Mucosa of stomach (tissue), 1 donor: ENCODE results near the gene RNF150.

Experiments
- H3K27me3 ChIP-seq: one replicate; pipeline ENCODE4 v1.7.0; 2013; ENCODE audit warnings: mild to moderate bottlenecking, low read length; ENCODE audit not compliant: control insufficient read depth, insufficient read depth
- H3K36me3 ChIP-seq: one replicate; pipeline ENCODE4 v1.7.0; 2013; ENCODE audit warnings: low read length; ENCODE audit not compliant: control insufficient read depth, insufficient read depth
- H3K4me1 ChIP-seq: one replicate; pipeline ENCODE4 v1.7.0; 2013; ENCODE audit warnings: mild to moderate bottlenecking, low read length; ENCODE audit not compliant: control insufficient read depth, insufficient read depth
- H3K4me3 ChIP-seq: one replicate; pipeline ENCODE4 v1.7.0; 2013; ENCODE audit warnings: low read length
- H3K9ac ChIP-seq: one replicate; pipeline ENCODE4 v1.7.0; 2013; ENCODE audit warnings: mild to moderate bottlenecking, low read length, moderate library complexity
- H3K9me3 ChIP-seq: one replicate; pipeline ENCODE4 v1.7.0; 2013; ENCODE audit warnings: mild to moderate bottlenecking, low read length, moderate library complexity; ENCODE audit not compliant: control insufficient read depth
- donor health status: Pancreatic carcinoma.

RNF150 gene

DNA sequence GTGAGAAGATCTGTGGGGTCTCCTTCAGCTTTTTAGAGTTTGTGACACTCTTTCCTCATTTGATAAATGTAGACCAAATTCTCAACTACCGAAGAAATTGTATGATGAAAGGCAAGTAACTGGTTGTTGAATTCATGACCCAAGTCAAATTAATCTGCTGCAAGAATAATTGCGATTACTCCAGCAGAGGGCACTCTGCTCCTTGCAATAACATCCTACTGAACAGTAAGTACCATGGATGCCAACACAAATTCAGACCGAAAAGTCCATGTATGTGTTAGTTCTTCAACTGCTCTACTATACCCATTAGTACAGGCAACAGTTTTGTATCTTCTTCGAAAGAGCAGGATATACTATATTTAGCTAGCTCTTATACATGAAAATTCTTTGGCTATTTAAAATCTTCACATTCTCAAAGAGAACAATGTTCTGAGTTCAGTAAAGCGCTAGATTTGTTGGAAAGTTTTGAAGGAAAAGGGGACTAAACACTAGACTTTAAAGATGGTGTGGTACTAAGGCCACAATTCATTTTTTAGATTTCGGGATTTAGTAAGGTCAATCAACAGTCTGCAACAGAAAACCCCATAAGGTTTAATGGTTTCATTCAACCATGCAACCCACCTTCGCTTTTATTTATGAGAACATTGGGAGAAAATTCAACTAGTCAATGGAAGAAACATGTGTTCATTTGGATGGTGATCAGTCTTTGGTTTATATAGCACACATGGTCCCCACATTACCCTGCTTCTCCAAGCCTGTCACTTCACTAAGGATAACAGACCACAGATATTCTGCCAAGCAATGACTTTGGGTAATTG is 271.7 kb downstream of the RNF150 start:
- Histone ChIP-seq H3K36me3 (no peaks in the 10 kb centered on the region), H3K4me3 (no peak overlapping the region), H3K27me3 (peaks cover 4% of the 10 kb centered on the region), H3K9me3 (no peaks in the 10 kb centered on the region), H3K9ac (no peak overlapping the region), H3K4me1 (peaks cover 5% of the 10 kb centered on the region)

DNA sequence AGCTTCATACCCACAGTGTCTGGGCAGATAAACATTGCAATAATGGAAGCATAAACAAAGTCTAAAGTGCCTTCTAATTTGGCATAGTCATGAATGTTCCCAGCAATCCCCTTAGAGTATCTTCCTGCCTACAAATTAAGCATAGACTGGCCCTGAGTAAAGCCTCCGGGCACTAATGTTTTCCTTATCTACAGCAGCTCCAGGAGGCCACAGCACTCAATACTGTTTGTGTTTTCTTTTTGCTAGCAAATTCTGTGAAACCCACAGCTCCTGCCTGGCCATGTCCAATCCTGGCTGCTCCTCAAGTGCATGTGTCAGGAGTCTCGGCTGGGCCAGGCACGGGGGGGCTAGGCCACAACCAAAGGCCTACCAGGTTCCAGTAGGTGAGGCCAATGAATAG is 274.4 kb downstream of the RNF150 start:
- H3K27me3 ChIP-seq, result no peaks in the 10 kb centered on the region
- peaks cover 8% of the 10 kb centered on the region for H3K4me1 ChIP-seq
- no peaks in the 10 kb centered on the region for H3K9me3 ChIP-seq
- H3K36me3 ChIP-seq, result no peaks in the 10 kb centered on the region
- no peak overlapping the region for H3K9ac ChIP-seq
- H3K4me3 ChIP-seq, result no peak overlapping the region

DNA sequence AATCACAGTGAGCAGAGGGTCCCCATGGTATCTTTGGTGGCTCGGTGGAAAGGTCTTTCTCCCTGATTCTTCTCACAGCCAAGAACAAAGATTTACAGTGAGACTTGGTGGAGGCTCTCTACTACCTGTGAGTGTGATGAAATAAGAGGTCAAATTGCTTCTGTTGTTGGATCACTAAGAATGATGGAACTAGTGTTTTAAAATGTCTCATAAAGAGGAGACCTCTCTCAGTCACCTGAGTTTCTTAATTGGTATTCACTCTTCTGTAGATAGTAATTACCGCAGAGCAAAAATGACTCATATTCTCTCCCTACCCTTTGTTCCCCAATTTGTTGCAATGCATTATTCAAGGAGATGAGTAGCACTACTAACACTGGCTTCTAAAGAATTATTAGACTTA is 276.2 kb downstream of the RNF150 start:
- Histone ChIP-seq H3K4me1 (peaks cover 8% of the 10 kb centered on the region), H3K36me3 (no peaks in the 10 kb centered on the region), H3K9me3 (no peaks in the 10 kb centered on the region), H3K4me3 (no peak overlapping the region), H3K27me3 (no peaks in the 10 kb centered on the region), H3K9ac (no peak overlapping the region)

DNA sequence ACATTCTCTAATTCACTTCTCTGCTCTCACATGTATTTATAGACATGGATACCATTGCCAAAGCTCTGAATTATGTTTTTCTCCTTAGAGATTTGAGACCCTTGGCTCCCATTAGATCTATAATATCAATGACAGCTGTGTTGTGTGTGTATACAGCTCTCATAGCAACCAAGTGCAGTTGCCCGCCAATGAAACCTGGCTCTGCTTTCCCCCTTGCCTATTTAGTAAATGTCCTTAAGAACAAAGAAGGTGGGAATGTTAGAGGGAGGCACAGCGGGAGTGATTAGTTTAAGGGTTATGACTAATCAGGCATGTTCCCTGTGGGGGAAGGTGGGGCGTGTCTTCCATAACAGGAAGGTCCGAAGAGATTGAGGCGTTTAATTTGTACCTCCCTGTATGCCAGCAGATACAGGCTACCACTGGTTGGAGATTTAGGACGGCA is 276.6 kb downstream of the RNF150 start:
- H3K4me3 ChIP-seq, result no peak overlapping the region

DNA sequence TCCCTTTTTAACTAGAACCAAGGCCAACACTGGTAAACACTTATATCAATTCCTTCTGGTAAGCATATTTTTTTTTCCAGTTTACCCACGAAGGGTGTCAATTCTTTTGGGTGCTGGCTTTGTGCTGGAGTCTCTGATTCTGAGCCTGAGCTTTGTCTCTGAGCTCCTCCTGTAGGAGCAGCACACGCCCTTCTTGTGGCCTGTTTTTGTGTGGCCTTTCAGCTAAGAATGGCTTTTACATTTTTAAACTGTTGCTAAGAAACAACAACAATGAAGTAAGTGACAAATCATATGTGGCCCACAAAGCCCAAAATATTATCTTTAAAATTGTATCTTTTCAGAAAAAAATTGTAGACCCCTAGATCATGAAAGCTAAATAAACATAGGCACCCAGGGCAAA is 279.1 kb downstream of the RNF150 start:
- Histone ChIP-seq H3K9ac (no peak overlapping the region), H3K27me3 (no peaks in the 10 kb centered on the region), H3K36me3 (no peaks in the 10 kb centered on the region), H3K9me3 (no peaks in the 10 kb centered on the region), H3K4me1 (peaks cover 8% of the 10 kb centered on the region), H3K4me3 (no peak overlapping the region)

More for the DNA sequence above, 276.6 kb downstream of the RNF150 start:
- no peaks in the 10 kb centered on the region for H3K36me3 ChIP-seq
- H3K4me1 ChIP-seq, result peaks cover 8% of the 10 kb centered on the region
- H3K27me3 ChIP-seq, result no peaks in the 10 kb centered on the region
- H3K9ac ChIP-seq, result no peak overlapping the region
- no peaks in the 10 kb centered on the region for H3K9me3 ChIP-seq

DNA sequence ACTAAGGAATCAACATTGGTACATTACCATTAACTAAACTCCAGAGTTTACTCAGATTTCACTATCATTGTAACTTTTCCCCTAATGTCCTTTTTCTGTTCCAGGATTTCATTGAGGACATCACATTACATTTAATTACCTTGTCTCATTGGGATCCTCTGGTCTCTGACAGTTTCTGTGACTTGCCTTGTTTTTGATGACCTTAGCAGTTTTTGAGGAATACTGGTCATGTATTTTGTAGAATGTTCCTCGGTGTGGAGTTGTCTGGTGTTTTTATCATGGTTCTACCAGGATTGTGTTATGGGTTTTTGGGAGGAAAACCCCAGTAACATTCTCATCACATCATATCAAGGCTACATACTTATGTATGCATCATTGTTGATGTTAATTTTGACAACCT is 281.5 kb downstream of the RNF150 start:
- peaks cover 6% of the 10 kb centered on the region for H3K4me1 ChIP-seq
- no peak overlapping the region for H3K9ac ChIP-seq
- no peak overlapping the region for H3K4me3 ChIP-seq
- no peaks in the 10 kb centered on the region for H3K9me3 ChIP-seq
- H3K27me3 ChIP-seq, result no peaks in the 10 kb centered on the region
- H3K36me3 ChIP-seq, result no peaks in the 10 kb centered on the region

DNA sequence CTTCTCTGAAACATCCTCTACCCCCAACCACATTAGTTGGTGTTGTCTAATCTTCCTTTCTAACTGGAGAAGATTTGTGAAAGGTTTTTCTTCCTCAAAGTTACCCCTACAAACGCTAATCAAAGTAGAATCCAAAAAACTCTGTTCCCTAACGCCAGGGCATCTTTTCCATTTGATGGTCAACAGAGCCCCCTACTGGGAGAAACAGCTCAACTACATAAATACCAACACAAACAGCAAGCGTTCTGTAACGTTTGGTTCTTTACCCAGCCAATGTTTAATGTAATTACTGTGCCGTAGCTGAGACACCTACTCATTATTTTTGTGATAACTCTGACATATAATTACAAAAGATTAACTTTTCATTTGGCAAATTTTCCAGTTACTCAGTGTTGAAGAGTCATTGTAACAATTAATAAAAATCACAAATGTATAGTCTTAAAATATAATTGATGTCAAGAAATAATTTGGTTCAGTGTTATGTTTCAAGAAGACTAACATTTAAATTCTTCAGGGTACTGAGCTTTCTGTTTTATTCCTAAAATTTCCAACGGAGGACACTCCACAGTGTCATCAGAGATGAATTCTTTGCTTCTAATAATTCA is 282.1 kb downstream of the RNF150 start:
- Histone ChIP-seq H3K27me3 (no peaks in the 10 kb centered on the region), H3K4me1 (no peaks in the 10 kb centered on the region), H3K9ac (no peak overlapping the region), H3K36me3 (no peaks in the 10 kb centered on the region), H3K9me3 (no peaks in the 10 kb centered on the region), H3K4me3 (no peak overlapping the region)

DNA sequence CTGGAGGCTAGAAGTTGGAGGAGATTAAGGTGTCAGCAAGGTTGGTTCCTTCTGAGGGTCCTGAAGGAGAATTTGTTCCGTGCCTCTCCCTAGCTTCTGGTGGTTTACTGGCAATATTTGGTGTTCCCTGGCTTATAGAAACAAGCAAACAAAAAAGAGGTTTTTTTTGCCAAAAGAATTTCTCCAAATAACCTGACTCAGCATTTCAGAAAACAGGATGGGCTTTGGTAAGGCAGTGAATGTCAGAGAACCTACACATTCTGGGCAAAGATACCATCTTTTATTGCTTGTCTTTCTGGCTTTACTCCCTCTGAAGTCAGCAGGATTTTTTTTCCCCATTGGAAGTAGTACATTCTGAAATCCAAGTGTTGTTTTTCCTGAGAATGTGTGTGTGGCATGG is 283.7 kb downstream of the RNF150 start:
- no peaks in the 10 kb centered on the region for H3K27me3 ChIP-seq
- H3K9me3 ChIP-seq, result no peaks in the 10 kb centered on the region
- H3K4me3 ChIP-seq, result no peak overlapping the region
- no peaks in the 10 kb centered on the region for H3K4me1 ChIP-seq
- H3K36me3 ChIP-seq, result no peaks in the 10 kb centered on the region
- H3K9ac ChIP-seq, result no peak overlapping the region

DNA sequence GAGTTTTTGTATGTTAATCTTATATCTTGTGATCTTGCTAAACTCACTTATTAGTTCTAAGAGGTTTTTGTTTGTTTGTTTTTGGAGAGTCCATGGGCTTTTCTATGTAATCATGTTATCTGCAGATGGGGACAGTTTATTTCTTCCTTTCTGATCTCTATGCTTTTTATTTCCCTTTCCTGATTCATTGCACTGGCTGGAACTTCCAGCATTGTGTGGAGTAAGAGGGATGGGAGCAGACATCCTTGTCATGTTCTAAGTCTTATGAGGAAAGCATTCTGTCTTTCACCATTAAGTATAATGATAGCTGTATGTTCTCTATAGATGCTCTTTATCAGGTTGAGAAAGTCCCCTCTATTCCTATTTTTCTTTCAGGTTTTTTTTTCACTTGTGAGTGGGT is 286.5 kb downstream of the RNF150 start:
- no peak overlapping the region for H3K9ac ChIP-seq
- H3K4me1 ChIP-seq, result no peaks in the 10 kb centered on the region
- H3K4me3 ChIP-seq, result no peak overlapping the region
- H3K9me3 ChIP-seq, result no peaks in the 10 kb centered on the region
- no peaks in the 10 kb centered on the region for H3K36me3 ChIP-seq
- no peaks in the 10 kb centered on the region for H3K27me3 ChIP-seq

DNA sequence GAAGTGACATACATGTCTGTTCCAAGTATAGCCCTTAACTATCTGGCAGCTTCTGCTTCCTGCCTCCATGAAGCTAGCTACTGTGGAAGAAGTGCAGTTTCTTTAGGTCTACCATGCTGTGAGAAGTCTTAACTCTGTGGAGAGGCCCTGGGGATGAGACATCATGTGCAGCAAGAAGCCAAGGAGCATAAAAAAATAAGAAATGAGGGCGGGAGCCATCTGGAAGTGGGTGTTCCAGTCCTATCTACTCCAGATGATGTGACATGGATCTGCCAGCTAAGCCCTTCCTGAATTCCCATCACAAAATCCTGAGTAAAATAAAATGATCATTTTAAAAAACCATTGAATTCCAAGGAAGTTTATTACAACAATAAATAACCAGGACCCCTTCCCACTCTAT is 289.2 kb downstream of the RNF150 start:
- Histone ChIP-seq H3K9ac (no peak overlapping the region), H3K4me3 (no peak overlapping the region), H3K27me3 (no peaks in the 10 kb centered on the region), H3K36me3 (no peaks in the 10 kb centered on the region), H3K9me3 (no peaks in the 10 kb centered on the region), H3K4me1 (no peaks in the 10 kb centered on the region)

DNA sequence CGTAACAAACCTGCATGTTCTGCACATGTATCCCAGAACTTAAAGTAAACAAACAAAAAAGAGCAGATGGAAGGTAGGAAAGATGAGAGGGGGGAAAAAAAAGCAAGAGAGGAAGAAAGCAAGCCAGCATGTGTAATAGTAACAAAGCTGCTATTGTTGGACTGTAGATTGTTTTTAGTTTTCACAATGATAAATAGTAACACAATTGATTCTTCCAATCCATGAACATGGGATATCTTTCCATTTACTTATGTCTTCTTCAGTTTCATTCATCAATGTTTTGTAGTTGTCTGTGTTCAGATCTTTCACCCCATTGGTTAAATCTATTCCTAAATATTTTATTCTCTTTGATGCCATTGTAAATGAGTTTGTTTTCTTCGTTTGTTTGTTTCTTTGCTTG is 292.1 kb downstream of the RNF150 start:
- Histone ChIP-seq H3K9ac (no peak overlapping the region), H3K4me1 (no peaks in the 10 kb centered on the region), H3K9me3 (no peaks in the 10 kb centered on the region), H3K4me3 (no peak overlapping the region), H3K36me3 (no peaks in the 10 kb centered on the region), H3K27me3 (no peaks in the 10 kb centered on the region)

DNA sequence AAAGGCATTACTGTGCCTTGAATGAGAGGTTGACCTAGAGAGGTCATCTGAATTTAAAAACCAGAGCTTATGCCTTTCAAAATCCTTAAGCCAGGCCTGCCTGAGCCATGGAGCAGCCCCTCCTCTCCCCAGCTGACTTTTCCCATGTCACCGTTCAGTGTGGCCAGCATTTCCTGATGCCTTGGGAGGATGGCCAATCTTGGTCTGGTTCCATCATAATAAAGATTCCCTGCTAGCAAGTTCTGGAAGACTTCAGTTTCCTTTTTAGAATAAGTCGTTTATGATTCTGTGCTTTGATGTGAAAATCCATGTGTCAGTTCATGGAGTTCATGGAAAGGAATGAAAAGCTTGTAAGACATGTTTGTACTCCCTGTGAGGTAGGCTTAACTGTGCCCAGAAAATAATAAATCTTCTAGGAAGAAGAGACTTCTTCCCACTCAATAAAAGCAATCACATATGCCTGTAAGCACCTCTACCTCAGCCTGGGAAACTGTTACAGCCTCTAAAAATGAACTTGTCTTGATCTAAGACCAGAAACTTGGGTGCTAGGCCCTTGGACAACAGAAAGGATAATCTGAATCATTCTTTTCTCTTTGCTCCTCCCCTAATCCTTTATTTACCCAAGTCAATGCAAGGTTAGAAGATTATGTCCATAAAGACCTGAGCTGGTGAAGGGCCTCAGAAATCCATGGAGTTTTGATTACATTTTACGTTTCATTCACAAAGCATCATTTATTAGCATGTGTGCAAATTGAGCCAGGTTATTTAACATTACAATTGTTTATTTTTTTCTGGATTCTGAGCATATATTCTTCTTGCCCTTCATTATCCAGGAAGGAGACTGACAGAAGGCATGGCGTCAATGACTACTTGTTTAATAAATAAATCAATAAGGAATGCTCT is 293.1 kb downstream of the RNF150 start:
- Histone ChIP-seq H3K4me3 (no peak overlapping the region), H3K27me3 (no peaks in the 10 kb centered on the region), H3K4me1 (no peaks in the 10 kb centered on the region), H3K9me3 (no peaks in the 10 kb centered on the region), H3K36me3 (no peaks in the 10 kb centered on the region), H3K9ac (no peak overlapping the region)
